Esophagus mucosa (tissue), 1 donor: ENCODE data around the gene EXOSC5. TPM values are rescaled to one million over a fixed set of nuclear protein-coding genes. Genes with fewer than 3 reads are reported as not detected.
"Not testable (repeated sequence)": the region's sequence is repeated elsewhere in the genome, so short reads cannot be mapped to it uniquely, and the experiment has no call there.

Experiments
- ATAC-seq: fragments of 200-7000 bp; cut with Tn5 transposase; one replicate; pipeline ENCODE4 v1.9.1; 2020
- total RNA-seq: library from RNA; stranded (reverse); gene quantifications from one replicate; pipeline ENCODE4 v1.2.4, GENCODE V29; 2023
- donor health status: DM: yes; HTN: yes; CAD: no.

EXOSC5 gene
- total RNA-seq, 1 donor from 2014 or later: 15.7 TPM

- no peak for ATAC-seq
These were observed 31.1 kb downstream of the EXOSC5 start for GRCh38 chr19:41366089-41366488.

- no peak for ATAC-seq
These were observed 32.4 kb downstream of the EXOSC5 start for GRCh38 chr19:41364524-41365391.

GRCh38 chr19:41363753-41364523, 33.2 kb downstream of the EXOSC5 start, which contains the start of gene B9D2:
Gene B9D2, minus strand, starts transcription at chr19:41364149. Its CDS starts 630 bp downstream, at chr19:41363519.
- peak; percentile 92 for ATAC-seq

- ATAC-seq: no peak
These were observed 33.8 kb downstream of the EXOSC5 start for GRCh38 chr19:41363371-41363752.

GRCh38 chr19:41362143-41362847, 34.9 kb downstream of the EXOSC5 start:
- ATAC-seq: peak; percentile 23

- ATAC-seq: no peak
These were observed 37.4 kb downstream of the EXOSC5 start for GRCh38 chr19:41359741-41360140.

GRCh38 chr19:41357746-41358145, 39.4 kb downstream of the EXOSC5 start:
- ATAC-seq: no peak

GRCh38 chr19:41356984-41357739, 40.0 kb downstream of the EXOSC5 start:
- ATAC-seq: no peak

GRCh38 chr19:41355802-41356201, 41.4 kb downstream of the EXOSC5 start:
- no peak for ATAC-seq

GRCh38 chr19:41355035-41355434, 42.1 kb downstream of the EXOSC5 start:
- ATAC-seq: no peak

GRCh38 chr19:41354343-41354953, 42.7 kb downstream of the EXOSC5 start:
- no peak for ATAC-seq

GRCh38 chr19:41353466-41354342, 43.5 kb downstream of the EXOSC5 start, which contains the start of gene TGFB1:
Gene TGFB1, minus strand, starts transcription at chr19:41353922. Its CDS starts 878 bp downstream, at chr19:41353044.
- peak; percentile 76 for ATAC-seq

- peak; percentile 1 for ATAC-seq
These were observed 44.3 kb downstream of the EXOSC5 start for GRCh38 chr19:41352609-41353465.

- no peak for ATAC-seq
These were observed 44.9 kb downstream of the EXOSC5 start for GRCh38 chr19:41352279-41352608.

GRCh38 chr19:41351339-41352245, 45.6 kb downstream of the EXOSC5 start:
- peak; percentile 75 for ATAC-seq

- ATAC-seq: no peak
These were observed 46.3 kb downstream of the EXOSC5 start for GRCh38 chr19:41350735-41351338.

GRCh38 chr19:41346916-41347315, 50.2 kb downstream of the EXOSC5 start:
- ATAC-seq: not testable (repeated sequence)

- ATAC-seq: peak; percentile 21
These were observed 53.0 kb downstream of the EXOSC5 start for GRCh38 chr19:41344162-41344561.
